DOHH2 (cell line): ENCODE data around the gene ALK.

Source experiments
- H3F3A ChIP-seq: fragments of 200-600 bp; sonication (generic), shearing (Covaris generic); 2 replicates; pipeline ENCODE4 v1.6.0; 2016; ENCODE audit warnings: antibody characterized with exemption, mild to moderate bottlenecking; ENCODE audit not compliant: control insufficient read depth, insufficient read depth
- H3K27ac ChIP-seq: fragments of 200-600 bp; sonication (generic); 2 replicates; pipeline ENCODE4 v1.5.1; 2014; ENCODE audit warnings: low read depth, mild to moderate bottlenecking, low read length, moderate library complexity
- H3K27me3 ChIP-seq: fragments of 200-600 bp; sonication (generic); 2 replicates; pipeline ENCODE4 v1.6.1; 2014; ENCODE audit warnings: mild to moderate bottlenecking, low read length, mixed read lengths; ENCODE audit not compliant: control insufficient read depth
- H3K36me3 ChIP-seq: fragments of 200-600 bp; sonication (generic); 2 replicates; pipeline ENCODE4 v1.6.1; 2014; ENCODE audit warnings: mild to moderate bottlenecking, low read length, moderate library complexity, mixed read lengths; ENCODE audit not compliant: control insufficient read depth
- H3K4me1 ChIP-seq: fragments of 200-600 bp; sonication (generic); 2 replicates; pipeline ENCODE4 v1.6.1; 2014; ENCODE audit warnings: mild to moderate bottlenecking, low read length, mixed read lengths; ENCODE audit not compliant: control insufficient read depth
- H3K4me2 ChIP-seq: fragments of 200-600 bp; sonication (generic); 2 replicates; pipeline ENCODE4 v1.6.0; 2014; ENCODE audit warnings: mild to moderate bottlenecking, low read length, moderate library complexity
- H3K4me3 ChIP-seq: fragments of 200-600 bp; sonication (generic); 2 replicates; pipeline ENCODE4 v1.5.1; 2014; ENCODE audit warnings: mild to moderate bottlenecking, low read length, mixed read lengths
- H3K79me2 ChIP-seq: fragments of 200-600 bp; sonication (generic); 2 replicates; pipeline ENCODE4 v1.6.1; 2014; ENCODE audit warnings: mild to moderate bottlenecking, low read length, mixed read lengths; ENCODE audit not compliant: control insufficient read depth
- H3K9me2 ChIP-seq: fragments of 200-600 bp; sonication (generic); replicated peaks from 2 replicates; pipeline ENCODE4 v1.6.1; 2014; ENCODE audit warnings: mild to moderate bottlenecking, low read length, mixed read lengths; ENCODE audit not compliant: control insufficient read depth
- H3K9me3 ChIP-seq: fragments of 200-600 bp; sonication (generic); 2 replicates; pipeline ENCODE4 v1.6.1; 2014; ENCODE audit warnings: antibody characterized with exemption, low read length, mixed read lengths; ENCODE audit not compliant: control insufficient read depth, insufficient read depth
- H4K20me1 ChIP-seq: fragments of 200-600 bp; sonication (generic); 2 replicates; pipeline ENCODE4 v1.6.0; 2014; ENCODE audit warnings: low read depth, mild to moderate bottlenecking, antibody characterized with exemption, low read length, moderate library complexity; ENCODE audit not compliant: control insufficient read depth, insufficient read depth
- EZH2phosphoT487 ChIP-seq: fragments of 200-600 bp; sonication (generic); IDR thresholded peaks from 2 replicates; pipeline ENCODE4 v1.6.1; 2017; ENCODE audit warnings: borderline replicate concordance, mild to moderate bottlenecking, antibody characterized with exemption, low read length, moderate library complexity, mixed read lengths
- TF ChIP-seq, protein P1 (sequence below): fragments of 200-600 bp; sonication (generic); IDR thresholded peaks from one replicate; pipeline ENCODE4 v1.5.1; 2014; ENCODE audit warnings: antibody characterized with exemption, mild to moderate bottlenecking, low read depth, low read length; ENCODE audit not compliant: poor library complexity, severe bottlenecking

Gene ALK

DNA sequence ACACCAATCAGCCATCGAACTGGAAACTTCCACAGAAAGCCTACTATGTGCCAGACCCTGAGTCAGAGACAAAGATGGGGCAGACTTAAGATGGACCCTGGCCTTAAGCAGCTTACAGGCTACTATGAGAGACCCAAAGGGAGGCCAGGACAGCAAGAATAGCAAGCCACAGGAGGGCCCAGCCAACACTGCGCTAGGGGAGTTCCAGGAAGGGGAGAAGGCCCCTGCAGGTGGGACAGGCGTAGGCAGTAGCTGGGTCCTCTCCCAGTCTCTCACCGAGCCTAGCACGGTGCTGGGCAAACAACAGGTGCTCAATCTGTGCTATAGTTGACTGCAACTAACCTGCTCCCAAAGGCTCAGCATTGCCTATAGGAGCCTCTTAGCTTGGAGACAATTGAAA is 670.0 kb downstream of the ALK start:
- no peaks in the 10 kb centered on the region for H3K9me2 ChIP-seq
- no peak overlapping the region for H3K4me3 ChIP-seq
- TF ChIP-seq, protein P1, sequence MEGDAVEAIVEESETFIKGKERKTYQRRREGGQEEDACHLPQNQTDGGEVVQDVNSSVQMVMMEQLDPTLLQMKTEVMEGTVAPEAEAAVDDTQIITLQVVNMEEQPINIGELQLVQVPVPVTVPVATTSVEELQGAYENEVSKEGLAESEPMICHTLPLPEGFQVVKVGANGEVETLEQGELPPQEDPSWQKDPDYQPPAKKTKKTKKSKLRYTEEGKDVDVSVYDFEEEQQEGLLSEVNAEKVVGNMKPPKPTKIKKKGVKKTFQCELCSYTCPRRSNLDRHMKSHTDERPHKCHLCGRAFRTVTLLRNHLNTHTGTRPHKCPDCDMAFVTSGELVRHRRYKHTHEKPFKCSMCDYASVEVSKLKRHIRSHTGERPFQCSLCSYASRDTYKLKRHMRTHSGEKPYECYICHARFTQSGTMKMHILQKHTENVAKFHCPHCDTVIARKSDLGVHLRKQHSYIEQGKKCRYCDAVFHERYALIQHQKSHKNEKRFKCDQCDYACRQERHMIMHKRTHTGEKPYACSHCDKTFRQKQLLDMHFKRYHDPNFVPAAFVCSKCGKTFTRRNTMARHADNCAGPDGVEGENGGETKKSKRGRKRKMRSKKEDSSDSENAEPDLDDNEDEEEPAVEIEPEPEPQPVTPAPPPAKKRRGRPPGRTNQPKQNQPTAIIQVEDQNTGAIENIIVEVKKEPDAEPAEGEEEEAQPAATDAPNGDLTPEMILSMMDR, result no peak
- TF ChIP-seq EZH2phosphoT487, result no peak
- H3K9me3 ChIP-seq, result no peaks in the 10 kb centered on the region
- no peaks in the 10 kb centered on the region for H3K79me2 ChIP-seq
- H3K27me3 ChIP-seq, result no peaks in the 10 kb centered on the region
- no peak overlapping the region for H3K4me2 ChIP-seq
- H3F3A ChIP-seq, result no peaks in the 10 kb centered on the region; the same call in 1 of the 2 replicates
- peaks cover 12% of the 10 kb centered on the region for H3K4me1 ChIP-seq
- H4K20me1 ChIP-seq, result no peaks in the 10 kb centered on the region
- no peak overlapping the region for H3K27ac ChIP-seq
- H3K36me3 ChIP-seq, result no peaks in the 10 kb centered on the region

DNA sequence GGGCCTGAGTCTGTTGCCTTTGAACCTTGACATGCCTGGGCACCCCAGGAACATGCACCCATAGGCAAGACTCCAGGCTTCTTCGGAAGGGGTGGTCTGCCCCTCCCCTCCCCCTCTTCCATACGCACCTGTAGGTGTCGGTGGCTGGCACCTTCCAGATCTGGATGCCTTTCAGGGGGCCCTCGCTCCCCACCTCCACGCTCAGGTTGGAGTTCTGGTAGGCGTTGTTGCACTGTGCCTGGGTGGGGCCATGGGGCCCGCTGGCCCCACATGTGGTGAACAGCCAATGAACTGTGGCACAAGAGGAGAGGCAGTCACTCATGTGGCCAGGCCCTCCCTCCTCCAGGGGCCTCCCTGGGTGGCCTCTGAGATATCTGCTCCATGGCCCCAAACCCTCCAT is 670.4 kb downstream of the ALK start:
- H3K9me3 ChIP-seq, result no peaks in the 10 kb centered on the region
- no peaks in the 10 kb centered on the region for H3K79me2 ChIP-seq
- H3K4me2 ChIP-seq, result no peak overlapping the region
- no peaks in the 10 kb centered on the region for H3K9me2 ChIP-seq
- TF ChIP-seq, protein P1, result no peak
- no peak for TF ChIP-seq EZH2phosphoT487
- H3K36me3 ChIP-seq, result no peaks in the 10 kb centered on the region
- no peaks in the 10 kb centered on the region for H3K27me3 ChIP-seq
- no peaks in the 10 kb centered on the region for H4K20me1 ChIP-seq
- H3F3A ChIP-seq, result no peaks in the 10 kb centered on the region; the same call in 1 of the 2 replicates
- peaks cover 12% of the 10 kb centered on the region for H3K4me1 ChIP-seq
- H3K27ac ChIP-seq, result no peak overlapping the region
- no peak overlapping the region for H3K4me3 ChIP-seq

DNA sequence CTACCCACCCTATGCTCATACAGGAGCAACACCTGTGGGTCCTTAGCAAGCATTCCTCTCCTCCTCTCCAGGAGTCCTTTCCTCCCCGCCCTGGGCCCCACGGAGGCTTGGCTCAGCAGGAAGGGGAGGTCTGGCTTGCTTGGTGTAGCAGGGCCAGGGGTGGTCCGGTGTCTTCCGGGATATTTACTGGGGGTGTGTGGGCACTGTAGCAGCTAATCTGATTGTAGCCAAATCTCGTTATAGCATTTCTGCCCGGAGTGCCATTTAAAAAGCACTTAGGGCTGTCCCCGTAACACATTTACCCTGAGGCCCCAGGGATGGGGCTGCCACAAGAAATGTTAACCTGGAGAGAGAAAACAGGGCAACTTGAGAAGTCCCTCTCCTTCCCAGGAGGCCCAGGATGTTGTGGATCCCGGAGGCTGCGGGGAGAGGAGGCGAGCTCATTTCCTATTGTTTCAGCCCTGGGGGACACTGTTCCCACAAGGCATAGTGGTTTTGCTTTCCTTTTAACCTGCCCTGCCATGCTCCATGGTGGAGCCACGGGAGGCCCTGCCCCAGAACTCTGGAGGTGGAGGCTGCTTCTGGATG is 671.6 kb downstream of the ALK start:
- no peak overlapping the region for H3K4me3 ChIP-seq
- no peaks in the 10 kb centered on the region for H3K9me3 ChIP-seq
- H3K9me2 ChIP-seq, result no peaks in the 10 kb centered on the region
- H3K4me2 ChIP-seq, result no peak overlapping the region
- H3K79me2 ChIP-seq, result no peaks in the 10 kb centered on the region
- H3K27ac ChIP-seq, result no peak overlapping the region
- no peaks in the 10 kb centered on the region; the same call in 1 of the 2 replicates for H3F3A ChIP-seq
- H3K36me3 ChIP-seq, result no peaks in the 10 kb centered on the region
- H3K4me1 ChIP-seq, result peaks cover 12% of the 10 kb centered on the region
- H4K20me1 ChIP-seq, result no peaks in the 10 kb centered on the region
- TF ChIP-seq, protein P1, result no peak
- no peak for TF ChIP-seq EZH2phosphoT487
- no peaks in the 10 kb centered on the region for H3K27me3 ChIP-seq
